ENCODE data around the gene MACROD2. TPM values are rescaled to one million over a fixed set of nuclear protein-coding genes. Genes with fewer than 3 reads are reported as not detected.
"Not testable (repeated sequence)": the region's sequence is repeated elsewhere in the genome, so short reads cannot be mapped to it uniquely, and the experiment has no call there.

Gene MACROD2
- not detected for total RNA-seq

- peaks cover 4% of the 10 kb centered on the region for H3K36me3 Mint-ChIP-seq
- no peak within 1 kb of the TSS for H3K27ac Mint-ChIP-seq
- H3K9me3 Mint-ChIP-seq: peaks cover 14% of the 10 kb centered on the region
- H3K4me1 Mint-ChIP-seq (ENCODE audit: low read depth): peaks cover 6% of the 10 kb centered on the region
- peak; percentile 26 for DNase-seq
- ChIA-PET POLR2A (no interaction called here), CTCF (no interaction called here)
- intact Hi-C loops (cut with micrococcal nuclease): no loop called here
- H3K27me3 Mint-ChIP-seq: peaks cover 13% of the 10 kb centered on the region
- no peak within 1 kb of the TSS for H3K4me3 Mint-ChIP-seq
Observed at GRCh38 chr20:13995086-13995665, at the start of gene MACROD2. Gene MACROD2, plus strand, starts transcription at chr20:13995516.

GRCh38 chr20:13947719-13948118, 47.6 kb upstream of the MACROD2 start:
- Mint-ChIP-seq H3K4me1 (ENCODE audit: low read depth) (no peaks in the 10 kb centered on the region), H3K27me3 (no peaks in the 10 kb centered on the region), H3K36me3 (no peaks in the 10 kb centered on the region), H3K9me3 (no peaks in the 10 kb centered on the region), H3K27ac (no peak overlapping the region), H3K4me3 (no peak overlapping the region)
- ChIA-PET CTCF (no interaction called here), POLR2A (no interaction called here)
- intact Hi-C loops (cut with micrococcal nuclease): no loop called here
- DNase-seq: no peak

GRCh38 chr20:13953227-13953626, 42.1 kb upstream of the MACROD2 start:
- Mint-ChIP-seq H3K4me3 (no peak overlapping the region), H3K27me3 (no peaks in the 10 kb centered on the region), H3K27ac (no peak overlapping the region), H3K36me3 (no peaks in the 10 kb centered on the region), H3K9me3 (no peaks in the 10 kb centered on the region), H3K4me1 (ENCODE audit: low read depth) (no peaks in the 10 kb centered on the region)
- intact Hi-C loops (cut with micrococcal nuclease): no loop called here
- CTCF ChIA-PET: no interaction called here
- no peak for DNase-seq
- POLR2A ChIA-PET: no interaction called here

- Mint-ChIP-seq H3K36me3 (no peaks in the 10 kb centered on the region), H3K27ac (no peak overlapping the region), H3K9me3 (peaks cover 2% of the 10 kb centered on the region), H3K4me1 (ENCODE audit: low read depth) (no peaks in the 10 kb centered on the region), H3K4me3 (no peak overlapping the region), H3K27me3 (no peaks in the 10 kb centered on the region)
- CTCF ChIA-PET: no interaction called here
- intact Hi-C loops (cut with micrococcal nuclease): no loop called here
- POLR2A ChIA-PET: no interaction called here
- no peak for DNase-seq
Observed at GRCh38 chr20:13960119-13960518, 35.2 kb upstream of the MACROD2 start.

- ChIA-PET POLR2A (no interaction called here), CTCF (no interaction called here)
- Mint-ChIP-seq H3K4me3 (no peak overlapping the region), H3K36me3 (no peaks in the 10 kb centered on the region), H3K27ac (no peak overlapping the region), H3K9me3 (peaks cover 2% of the 10 kb centered on the region), H3K27me3 (no peaks in the 10 kb centered on the region), H3K4me1 (ENCODE audit: low read depth) (no peaks in the 10 kb centered on the region)
- DNase-seq: no peak
- intact Hi-C loops (cut with micrococcal nuclease): no loop called here
Observed at GRCh38 chr20:13960525-13960924, 34.8 kb upstream of the MACROD2 start.

- no peak overlapping the region for H3K27ac Mint-ChIP-seq
- H3K4me3 Mint-ChIP-seq: no peak overlapping the region
- H3K9me3 Mint-ChIP-seq: peaks cover 5% of the 10 kb centered on the region
- CTCF ChIA-PET: no interaction called here
- no peaks in the 10 kb centered on the region for H3K4me1 Mint-ChIP-seq (ENCODE audit: low read depth)
- no peaks in the 10 kb centered on the region for H3K36me3 Mint-ChIP-seq
- POLR2A ChIA-PET: no interaction called here
- intact Hi-C loops (cut with micrococcal nuclease): no loop called here
- no peak for DNase-seq
- H3K27me3 Mint-ChIP-seq: no peaks in the 10 kb centered on the region
Observed at GRCh38 chr20:13984211-13984610, 11.1 kb upstream of the MACROD2 start.

GRCh38 chr20:13990465-13990864, 4.9 kb upstream of the MACROD2 start, which contains the start of gene SEL1L2:
Gene SEL1L2, minus strand, starts transcription at chr20:13990614. Its CDS starts 80 bp downstream, at chr20:13990534.
- H3K9me3 Mint-ChIP-seq: peaks cover 14% of the 10 kb centered on the region
- CTCF ChIA-PET: no interaction called here

GRCh38 chr20:13991311-13991710, 4.0 kb upstream of the MACROD2 start:
- Mint-ChIP-seq H3K9me3 (peaks cover 14% of the 10 kb centered on the region), H3K27ac (no peak overlapping the region), H3K27me3 (peaks cover 3% of the 10 kb centered on the region), H3K36me3 (peaks cover 2% of the 10 kb centered on the region), H3K4me3 (no peak overlapping the region), H3K4me1 (ENCODE audit: low read depth) (peaks cover 3% of the 10 kb centered on the region)
- POLR2A ChIA-PET: no interaction called here
- CTCF ChIA-PET: no interaction called here
- intact Hi-C loops (cut with micrococcal nuclease): no loop called here
- no peak for DNase-seq

More at GRCh38 chr20:13990465-13990864, 4.9 kb upstream of the MACROD2 start, which contains the start of gene SEL1L2:
- no peak within 1 kb of the TSS for H3K27ac Mint-ChIP-seq
- POLR2A ChIA-PET: no interaction called here
- no peaks in the 10 kb centered on the region for H3K27me3 Mint-ChIP-seq
- no peak for DNase-seq
- no peak within 1 kb of the TSS for H3K4me3 Mint-ChIP-seq
- intact Hi-C loops (cut with micrococcal nuclease): no loop called here
- H3K36me3 Mint-ChIP-seq: no peaks in the 10 kb centered on the region
- H3K4me1 Mint-ChIP-seq (ENCODE audit: low read depth): no peaks in the 10 kb centered on the region

GRCh38 chr20:13991955-13992354, 3.4 kb upstream of the MACROD2 start:
- H3K36me3 Mint-ChIP-seq; POLR2A ChIA-PET; CTCF ChIA-PET; H3K4me1 Mint-ChIP-seq (ENCODE audit: low read depth); H3K4me3 Mint-ChIP-seq; DNase-seq; intact Hi-C loops (cut with micrococcal nuclease); H3K27me3 Mint-ChIP-seq; H3K27ac Mint-ChIP-seq: not testable (repeated sequence)
- H3K9me3 Mint-ChIP-seq: peaks cover 14% of the 10 kb centered on the region

GRCh38 chr20:13995841-13996240, 525 bp downstream of the MACROD2 start:
- intact Hi-C loops (cut with micrococcal nuclease): no loop called here
- ChIA-PET CTCF (no interaction called here), POLR2A (no interaction called here)
- no peak overlapping the region for H3K27ac Mint-ChIP-seq
- H3K4me3 Mint-ChIP-seq: no peak overlapping the region
- H3K9me3 Mint-ChIP-seq: peaks cover 14% of the 10 kb centered on the region
- DNase-seq: no peak
- peaks cover 4% of the 10 kb centered on the region for H3K36me3 Mint-ChIP-seq
- H3K27me3 Mint-ChIP-seq: peaks cover 13% of the 10 kb centered on the region
- peaks cover 6% of the 10 kb centered on the region for H3K4me1 Mint-ChIP-seq (ENCODE audit: low read depth)

GRCh38 chr20:13996265-13996664, 949 bp downstream of the MACROD2 start:
- ChIA-PET POLR2A (no interaction called here), CTCF (no interaction called here)
- H3K4me1 Mint-ChIP-seq (ENCODE audit: low read depth): peaks cover 6% of the 10 kb centered on the region
- peaks cover 13% of the 10 kb centered on the region for H3K27me3 Mint-ChIP-seq
- no peak for DNase-seq
- peaks cover 4% of the 10 kb centered on the region for H3K36me3 Mint-ChIP-seq
- intact Hi-C loops (cut with micrococcal nuclease): no loop called here
- no peak overlapping the region for H3K27ac Mint-ChIP-seq
- H3K4me3 Mint-ChIP-seq: no peak overlapping the region
- peaks cover 14% of the 10 kb centered on the region for H3K9me3 Mint-ChIP-seq

- DNase-seq: no peak
- no peaks in the 10 kb centered on the region for H3K9me3 Mint-ChIP-seq
- peaks cover 4% of the 10 kb centered on the region for H3K36me3 Mint-ChIP-seq
- peaks cover 13% of the 10 kb centered on the region for H3K27me3 Mint-ChIP-seq
- peaks cover 6% of the 10 kb centered on the region for H3K4me1 Mint-ChIP-seq (ENCODE audit: low read depth)
- ChIA-PET CTCF (no interaction called here), POLR2A (no interaction called here)
- no peak overlapping the region for H3K27ac Mint-ChIP-seq
- intact Hi-C loops (cut with micrococcal nuclease): no loop called here
- no peak overlapping the region for H3K4me3 Mint-ChIP-seq
Observed at GRCh38 chr20:14000917-14001316, 5.6 kb downstream of the MACROD2 start.

- H3K36me3 Mint-ChIP-seq: no peaks in the 10 kb centered on the region
- H3K27ac Mint-ChIP-seq: no peak overlapping the region
- CTCF ChIA-PET: no interaction called here
- H3K4me3 Mint-ChIP-seq: no peak overlapping the region
- POLR2A ChIA-PET: no interaction called here
- no peaks in the 10 kb centered on the region for H3K27me3 Mint-ChIP-seq
- intact Hi-C loops (cut with micrococcal nuclease): no loop called here
- no peak for DNase-seq
- no peaks in the 10 kb centered on the region for H3K4me1 Mint-ChIP-seq (ENCODE audit: low read depth)
- H3K9me3 Mint-ChIP-seq: peaks cover 2% of the 10 kb centered on the region
Observed at GRCh38 chr20:14005996-14006395, 10.7 kb downstream of the MACROD2 start.
